CD14-positive monocyte (primary cell): ENCODE measurements around the gene ZNF70. TPM values are rescaled to one million over a fixed set of nuclear protein-coding genes. Genes with fewer than 3 reads are reported as not detected.

Experiments
- DNase-seq, 3 donors: peaks; one replicate each; pipeline ENCODE4 v3.0.0-alpha.2; 2011 to 2022
- H2AFZ ChIP-seq: 2 replicates; pipeline ENCODE4 v1.6.0; 2012; ENCODE audit warnings: mild to moderate bottlenecking, low read depth, low read length, inconsistent platforms; ENCODE audit not compliant: insufficient read depth, poor library complexity, severe bottlenecking
- H3K27ac ChIP-seq, 2 donors: 1 replicate in 1 of 2; 2 replicates in 1 of 2; pipeline ENCODE4 v1.5.1; 2012 to 2013; ENCODE audit warnings: low read length in 2 of 2, control low read depth in 1 of 2, inconsistent platforms in 1 of 2, low read depth in 1 of 2, mild to moderate bottlenecking in 1 of 2
- H3K27me3 ChIP-seq, 2 donors: one replicate each; pipeline versions ENCODE4 v1.6.0 to v1.6.1; 2011 to 2013; ENCODE audit warnings: low read length in 2 of 2; ENCODE audit not compliant: control insufficient read depth in 2 of 2, insufficient read depth in 2 of 2
- H3K36me3 ChIP-seq, 2 donors: replicated peaks in 1 of 2; 1 replicate in 1 of 2; 2 replicates in 1 of 2; pipeline versions ENCODE4 v1.5.1 to v1.6.1; 2012 to 2013; ENCODE audit warnings: low read length in 2 of 2, control low read depth in 1 of 2, inconsistent platforms in 1 of 2, mild to moderate bottlenecking in 1 of 2; ENCODE audit not compliant: insufficient read depth in 2 of 2, control insufficient read depth in 1 of 2
- H3K4me1 ChIP-seq, 2 donors: 1 replicate in 1 of 2; 2 replicates in 1 of 2; pipeline versions ENCODE4 v1.5.1 to v1.6.1; 2012 to 2013; ENCODE audit warnings: low read length in 2 of 2, control low read depth in 1 of 2, inconsistent platforms in 1 of 2, mild to moderate bottlenecking in 1 of 2, moderate library complexity in 1 of 2; ENCODE audit not compliant: insufficient read depth in 2 of 2, control insufficient read depth in 1 of 2
- H3K4me2 ChIP-seq: replicated peaks from 2 replicates; pipeline ENCODE3; 2012; ENCODE audit warnings: low read length, moderate library complexity, mild to moderate bottlenecking; ENCODE audit not compliant: poor library complexity, severe bottlenecking; ENCODE audit errors: extremely low read depth
- H3K4me3 ChIP-seq, 3 experiments: fragments of 200-600 bp in 1 of 3; sonication (generic) in 1 of 3; replicated peaks in 1 of 3; 1 replicate in 2 of 3; 2 replicates in 1 of 3; pipeline ENCODE4 v1.5.1; 2011 to 2013; ENCODE audit warnings: low read length in 3 of 3, mild to moderate bottlenecking in 3 of 3, control low read depth in 2 of 3, low read depth in 2 of 3, inconsistent platforms in 1 of 3, moderate library complexity in 1 of 3
- H3K79me2 ChIP-seq: 2 replicates; pipeline ENCODE4 v1.6.0; 2012; ENCODE audit warnings: mild to moderate bottlenecking, control low read depth, inconsistent platforms, low read length, moderate library complexity; ENCODE audit not compliant: insufficient read depth
- H3K9ac ChIP-seq: 2 replicates; pipeline ENCODE4 v1.6.0; 2017; ENCODE audit warnings: low read length, mild to moderate bottlenecking; ENCODE audit not compliant: insufficient read depth, poor library complexity, severe bottlenecking
- H3K9me3 ChIP-seq, 2 donors: replicated peaks in 1 of 2; 1 replicate in 1 of 2; 2 replicates in 1 of 2; pipeline versions ENCODE4 v1.5.1 to v1.6.1; 2012 to 2013; ENCODE audit warnings: low read length in 2 of 2, control low read depth in 1 of 2; ENCODE audit not compliant: control insufficient read depth in 1 of 2, insufficient read depth in 1 of 2
- H4K20me1 ChIP-seq: 2 replicates; pipeline ENCODE4 v1.6.0; 2012; ENCODE audit warnings: mild to moderate bottlenecking, low read length, control low read depth, moderate library complexity; ENCODE audit not compliant: insufficient read depth
- H3K27ac Mint-ChIP-seq, 7 donors: one replicate each; pipeline ENCODE4 v1.8.0; 2020; ENCODE audit warnings: mild to moderate bottlenecking in 7 of 7, mixed read lengths in 7 of 7, moderate library complexity in 6 of 7, inconsistent platforms in 2 of 7
- H3K27me3 Mint-ChIP-seq, 3 donors: one replicate each; pipeline ENCODE4 v1.8.0; 2021 to 2022; ENCODE audit warnings: low read depth in 3 of 3, mild to moderate bottlenecking in 3 of 3, mixed read lengths in 3 of 3, moderate library complexity in 3 of 3, inconsistent platforms in 1 of 3
- H3K36me3 Mint-ChIP-seq, 2 donors: one replicate each; pipeline ENCODE4 v1.8.0; 2020; ENCODE audit warnings: mixed read lengths in 2 of 2, inconsistent platforms in 1 of 2, mild to moderate bottlenecking in 1 of 2
- H3K4me1 Mint-ChIP-seq: one replicate; pipeline ENCODE4 v1.8.0; 2020; ENCODE audit warnings: mild to moderate bottlenecking, mixed read lengths
- H3K4me3 Mint-ChIP-seq, 2 donors: one replicate each; pipeline ENCODE4 v1.8.0; 2020; ENCODE audit warnings: mild to moderate bottlenecking in 2 of 2, mixed read lengths in 2 of 2, moderate library complexity in 1 of 2
- H3K9me3 Mint-ChIP-seq, 7 donors: one replicate each; pipeline ENCODE4 v1.8.0; 2020 to 2022; ENCODE audit warnings: mixed read lengths in 7 of 7, mild to moderate bottlenecking in 6 of 7, moderate library complexity in 6 of 7, inconsistent platforms in 2 of 7
- CTCF ChIP-seq: fragments of 200-600 bp; IDR thresholded peaks from one replicate; pipeline ENCODE4 v1.8.0; 2022; ENCODE audit warnings: antibody characterized with exemption, mild to moderate bottlenecking
- WGBS: methylation state at CpG from one replicate; pipeline ENCODE4 v1.1.5; 2013; ENCODE audit warnings: missing lambda C conversion rate; ENCODE audit not compliant: insufficient coverage; 5-methylcytosine and 5-hydroxymethylcytosine counted together
- intact Hi-C, 2 donors: fragments of 100-400 bp; cut with micrococcal nuclease; formaldehyde crosslinking; loops; one replicate each; pipeline versions ENCODE4 v1.15.0 to v1.15.1; 2023
- polyA plus RNA-seq, 3 donors: library from polyadenylated mRNA; depleted of rRNA in 1 of 3; unstranded in 2 of 3; stranded (reverse) in 1 of 3; fragments of 300-500 nt in 2 of 3; fragments of >200 nt in 1 of 3; fragmentation: Illumina TruSeq in 2 of 3; gene quantifications; 1 replicate in 2 of 3; 2 replicates in 1 of 3; pipeline ENCODE4 v1.2.3, GENCODE V29; 2012 to 2021

The ZNF70 gene
- polyA plus RNA-seq, 3 donors: 0.04 to 0.85 (median 0.09) TPM

GRCh38 chr22:23690713-23691112 is 60.2 kb downstream of the ZNF70 start, which contains the start of gene RGL4:
Gene RGL4, plus strand, starts transcription at chr22:23691013. Its CDS starts 1,018 bp downstream, at chr22:23692031.
- H3K36me3 ChIP-seq: peaks cover 28 to 76% of the 10 kb centered on the region in 2 donors

GRCh38 chr22:23689414-23689813 is 61.5 kb downstream of the ZNF70 start:
- DNase-seq: no peak
- Histone ChIP-seq H3K4me2 (no peak overlapping the region), H2AFZ (no peak overlapping the region), H4K20me1 (no peaks in the 10 kb centered on the region), H3K9ac (no peak overlapping the region), H3K9me3 (no peaks in the 10 kb centered on the region), H3K4me1 (no peaks in the 10 kb centered on the region), H3K27ac (no peak overlapping the region), H3K27me3 (no peaks in the 10 kb centered on the region), H3K4me3 (no peak overlapping the region), H3K79me2 (no peaks in the 10 kb centered on the region), H3K36me3 (peaks cover 23 to 72% of the 10 kb centered on the region in 2 donors)
- no peak overlapping the region for H3K4me3 Mint-ChIP-seq
- H3K27ac Mint-ChIP-seq: no peak overlapping the region
- peaks cover 51 to 64% of the 10 kb centered on the region in 2 donors for H3K36me3 Mint-ChIP-seq
- WGBS: 74% methylated on average over 5 of the region's 7 CpGs
- peaks cover 7% of the 10 kb centered on the region for H3K4me1 Mint-ChIP-seq
- no peak for TF ChIP-seq CTCF
- intact Hi-C loops: no loop called here
- H3K27me3 Mint-ChIP-seq: no peaks in the 10 kb centered on the region
- no peaks in the 10 kb centered on the region for H3K9me3 Mint-ChIP-seq

More at GRCh38 chr22:23690713-23691112, 60.2 kb downstream of the ZNF70 start, which contains the start of gene RGL4:
- peak within 1 kb of the TSS in 4 of 7 donors; percentile 7 to 35 (median 18) for H3K27ac Mint-ChIP-seq
- H4K20me1 ChIP-seq: no peaks in the 10 kb centered on the region
- H3K79me2 ChIP-seq: no peaks in the 10 kb centered on the region
- H3K4me1 ChIP-seq: peaks cover 12% of the 10 kb centered on the region in 2 donors
- no peak within 1 kb of the TSS for H3K27ac ChIP-seq
- no peak within 1 kb of the TSS for H2AFZ ChIP-seq
- TF ChIP-seq CTCF: no peak
- peaks cover 13% of the 10 kb centered on the region for H3K4me1 Mint-ChIP-seq
- H3K9me3 ChIP-seq: no peaks in the 10 kb centered on the region
- 100% methylated on average over 2 of the region's 5 CpGs for WGBS
- no peak for DNase-seq
- H3K4me2 ChIP-seq: no peak within 1 kb of the TSS
- H3K9ac ChIP-seq: no peak within 1 kb of the TSS
- intact Hi-C loops: no loop called here
- H3K4me3 ChIP-seq: no peak within 1 kb of the TSS
- H3K27me3 Mint-ChIP-seq: no peaks in the 10 kb centered on the region
- no peaks in the 10 kb centered on the region for H3K27me3 ChIP-seq
- no peaks in the 10 kb centered on the region for H3K9me3 Mint-ChIP-seq
- no peak within 1 kb of the TSS for H3K4me3 Mint-ChIP-seq
- H3K36me3 Mint-ChIP-seq: peaks cover 63 to 72% of the 10 kb centered on the region in 2 donors

Other genes with a start within 250 kb of the ZNF70 start
- not detected for gene IGLL1, start 170.8 kb downstream of the ZNF70 start, polyA plus RNA-seq
- 1 to 10 TPM in 1 of 3 donors, not detected in 2; 1.7 TPM for gene DRICH1, start 118.8 kb downstream of the ZNF70 start, polyA plus RNA-seq
- 1 to 10 TPM; 2.3 to 2.4 (median 2.3) TPM for gene RGL4, start 60.1 kb downstream of the ZNF70 start, polyA plus RNA-seq
- gene VPREB3, start 3.3 kb upstream of the ZNF70 start, polyA plus RNA-seq: 1 to 10 TPM in 2 of 3 donors, under 1 TPM in 1; 0.88 to 1.0 (median 1.0) TPM
- under 1 TPM in 1 of 3 donors, not detected in 2; 0.29 TPM for gene C22orf15, start 11.9 kb upstream of the ZNF70 start, polyA plus RNA-seq
- 10 to 100 TPM; 15.3 to 46.7 (median 26.8) TPM for gene CHCHD10, start 16.9 kb upstream of the ZNF70 start, polyA plus RNA-seq
- not detected for gene MMP11, start 21.7 kb upstream of the ZNF70 start, polyA plus RNA-seq
- gene SMARCB1, start 35.9 kb upstream of the ZNF70 start, polyA plus RNA-seq: 10 to 100 TPM; 30.3 to 71.8 (median 31.5) TPM
- gene DERL3, start 87.9 kb upstream of the ZNF70 start, polyA plus RNA-seq: under 1 TPM; 0.23 to 0.64 (median 0.28) TPM
- 1 to 10 TPM; 1.3 to 3.3 (median 2.5) TPM for gene SLC2A11, start 106.8 kb upstream of the ZNF70 start, polyA plus RNA-seq
- gene MIF, start 143.3 kb upstream of the ZNF70 start, polyA plus RNA-seq: 100 to 1,000 TPM in 2 of 3 donors, 10 to 100 TPM in 1; 66.4 to 390 (median 338) TPM
- under 1 TPM in 2 of 3 donors, not detected in 1; 0.25 to 0.72 TPM for gene GSTT2B, start 210.1 kb upstream of the ZNF70 start, polyA plus RNA-seq
- under 1 TPM in 2 of 3 donors, not detected in 1; 0.25 to 0.41 TPM for gene DDTL, start 215.8 kb upstream of the ZNF70 start, polyA plus RNA-seq
- gene DDT, start 223.3 kb upstream of the ZNF70 start, polyA plus RNA-seq: 100 to 1,000 TPM; 115 to 192 (median 138) TPM
- under 1 TPM in 1 of 3 donors, not detected in 2; 0.15 TPM for gene GSTT2, start 229.0 kb upstream of the ZNF70 start, polyA plus RNA-seq